NCI-H2107 treated with DMSO at 0.1 percent for 48 hours (cell line): ENCODE data around the gene SH3PXD2B.

Experiments used
- DNase-seq: peaks from one replicate; lab custom pipeline; 2025; ENCODE audit not compliant: unreplicated experiment; lab: John Stamatoyannopoulos, UW

Gene SH3PXD2B

DNA sequence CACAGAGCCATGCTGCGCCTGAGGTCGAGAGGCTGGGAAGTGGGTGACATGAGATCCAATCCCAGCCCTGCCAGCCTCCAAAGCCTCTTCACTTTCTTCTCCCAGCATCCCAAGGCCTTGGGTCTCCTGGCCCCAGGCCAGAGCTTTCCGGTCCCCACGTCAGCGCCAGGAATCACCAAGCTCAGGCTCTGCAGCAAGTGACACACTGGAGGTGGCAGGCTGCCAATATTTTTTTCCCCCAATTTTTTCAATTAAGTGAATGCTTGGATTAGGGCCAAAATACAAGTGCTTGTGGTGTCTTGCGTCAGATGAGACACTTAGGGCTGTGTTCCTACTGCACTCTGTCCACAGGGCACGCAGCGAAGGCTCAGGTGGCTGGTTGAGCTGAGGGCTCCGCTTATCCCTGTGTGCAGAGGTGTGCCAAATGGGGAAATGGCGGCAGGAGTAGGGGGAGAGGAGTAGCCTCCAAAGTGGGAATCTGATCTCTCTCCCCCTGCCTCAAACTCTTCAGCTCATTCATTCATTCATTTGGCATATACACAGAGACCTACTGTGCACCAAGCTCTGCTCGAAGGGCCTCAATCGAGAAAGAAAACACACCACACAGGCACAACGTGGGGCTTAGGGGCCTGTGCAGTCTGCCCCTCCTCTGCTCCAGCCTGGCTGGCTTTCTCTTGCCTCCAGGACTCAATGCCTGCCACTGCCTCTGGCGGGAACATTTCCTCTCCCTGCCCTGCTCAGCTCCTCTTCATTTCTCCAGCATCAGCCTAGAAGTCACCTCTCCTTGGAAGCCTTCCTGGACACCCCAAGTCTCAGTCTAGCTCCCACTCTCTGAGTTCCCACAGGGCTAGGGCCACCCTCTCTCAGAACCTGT lies 16.6 kb downstream of the SH3PXD2B start:
- peak; percentile 75 for DNase-seq

DNA sequence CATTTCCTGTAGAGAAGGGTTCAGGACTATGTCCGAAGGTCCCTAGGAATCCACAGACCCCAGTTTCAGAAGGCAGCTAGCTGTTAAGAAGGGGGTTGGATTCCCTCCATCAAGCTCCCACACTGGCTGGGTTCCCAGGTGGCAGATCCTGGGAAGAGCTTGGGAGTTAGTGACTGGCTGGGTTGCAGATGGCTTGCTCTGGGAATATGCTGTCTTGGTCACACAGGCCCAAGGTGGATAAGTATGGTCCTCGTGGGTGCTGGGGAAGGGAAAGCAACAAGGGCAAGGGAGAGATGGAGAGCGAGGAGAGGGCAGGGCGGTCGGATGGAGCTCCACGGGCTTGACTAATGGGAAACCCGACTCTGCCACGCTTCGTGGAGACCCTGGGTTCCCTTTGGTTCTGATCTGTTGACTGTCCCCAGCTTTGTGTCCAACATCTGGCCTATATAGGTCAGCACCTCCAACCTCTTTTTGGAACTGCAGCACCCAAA lies 17.4 kb downstream of the SH3PXD2B start:
- no peak for DNase-seq

DNA sequence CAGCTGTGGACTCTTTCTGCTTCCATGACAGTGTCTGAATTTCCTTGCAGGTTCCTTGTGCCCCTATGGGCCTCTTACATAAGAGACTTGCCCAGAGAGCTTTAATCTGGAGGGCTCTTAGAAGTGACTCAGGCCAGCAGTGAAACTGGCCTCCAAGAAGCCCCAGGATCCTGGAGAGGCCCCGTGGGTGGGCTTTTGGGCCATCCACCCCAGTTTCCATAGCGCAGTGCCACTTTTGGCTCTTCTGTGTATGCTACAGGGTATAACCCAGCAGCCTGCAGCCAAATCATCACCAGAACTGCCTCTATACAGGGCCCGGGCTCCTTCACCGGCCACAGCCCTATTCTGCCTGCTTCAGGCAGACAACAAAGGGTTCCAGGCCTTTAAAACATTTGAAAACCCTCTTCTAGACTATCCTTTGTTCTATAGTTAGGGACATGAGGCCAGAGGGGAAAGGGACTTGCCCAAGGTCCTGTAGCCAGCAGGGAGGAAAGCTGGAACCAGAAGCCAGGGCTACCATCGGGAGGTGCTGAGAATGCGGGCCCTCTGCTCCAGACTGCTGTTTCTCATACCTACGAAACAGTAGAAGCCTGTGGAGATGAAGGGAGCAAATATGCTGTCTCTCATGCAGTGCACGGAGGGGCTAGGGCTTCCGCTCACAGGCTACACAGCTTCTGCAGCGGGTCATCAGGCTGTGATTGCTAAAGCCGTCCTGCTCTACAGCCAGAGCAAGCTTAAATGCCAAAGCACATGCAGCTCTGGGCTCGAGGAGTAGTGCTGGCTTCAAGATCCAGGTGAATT lies 18.0 kb downstream of the SH3PXD2B start:
- DNase-seq = no peak

- no peak for DNase-seq
Measured at GRCh38 chr5:172435362-172436077, 18.8 kb downstream of the SH3PXD2B start.

DNA sequence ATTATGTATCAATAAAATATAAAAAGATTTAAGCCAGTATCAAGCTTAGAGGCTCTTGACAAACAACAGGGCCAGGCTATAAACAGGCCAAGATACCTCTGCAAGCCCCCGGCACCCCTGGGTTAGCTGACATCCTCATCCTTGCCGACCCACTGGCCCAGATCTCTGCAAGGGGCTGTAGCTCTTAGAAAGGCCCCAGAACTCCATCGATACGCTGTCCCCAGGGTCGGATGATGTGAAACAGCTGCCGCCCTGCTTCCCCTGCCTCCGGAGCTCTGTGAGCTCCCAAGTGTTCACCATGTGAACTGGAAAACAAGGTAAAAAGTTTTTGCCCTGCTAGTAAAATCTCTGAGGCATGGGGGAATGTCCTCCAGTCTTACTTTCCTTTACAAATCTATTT lies 20.1 kb downstream of the SH3PXD2B start:
- no peak for DNase-seq

DNA sequence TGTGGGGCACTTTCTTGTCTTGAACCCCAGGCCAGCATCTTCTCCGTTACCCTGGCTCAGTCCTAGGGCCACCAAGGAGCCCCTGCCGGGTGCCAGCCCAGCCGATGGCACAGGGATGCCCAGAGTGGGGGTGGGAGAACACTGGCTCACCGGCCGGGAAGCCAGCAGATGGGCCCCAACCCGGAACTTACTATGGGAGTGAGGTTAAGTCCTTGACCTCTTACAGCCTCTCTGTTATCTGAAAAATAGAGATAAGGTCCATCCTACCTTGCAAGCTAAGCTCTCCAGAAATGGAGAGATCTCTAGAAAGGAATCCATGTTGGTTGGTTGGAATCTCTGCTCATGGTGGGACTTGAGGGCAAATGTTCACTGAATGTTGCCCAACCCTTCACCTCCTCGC lies 20.8 kb downstream of the SH3PXD2B start:
- no peak for DNase-seq

- DNase-seq = no peak
Measured at GRCh38 chr5:172433071-172433470, 21.3 kb downstream of the SH3PXD2B start.

- DNase-seq = no peak
Measured at GRCh38 chr5:172430354-172430753, 24.0 kb downstream of the SH3PXD2B start.

DNA sequence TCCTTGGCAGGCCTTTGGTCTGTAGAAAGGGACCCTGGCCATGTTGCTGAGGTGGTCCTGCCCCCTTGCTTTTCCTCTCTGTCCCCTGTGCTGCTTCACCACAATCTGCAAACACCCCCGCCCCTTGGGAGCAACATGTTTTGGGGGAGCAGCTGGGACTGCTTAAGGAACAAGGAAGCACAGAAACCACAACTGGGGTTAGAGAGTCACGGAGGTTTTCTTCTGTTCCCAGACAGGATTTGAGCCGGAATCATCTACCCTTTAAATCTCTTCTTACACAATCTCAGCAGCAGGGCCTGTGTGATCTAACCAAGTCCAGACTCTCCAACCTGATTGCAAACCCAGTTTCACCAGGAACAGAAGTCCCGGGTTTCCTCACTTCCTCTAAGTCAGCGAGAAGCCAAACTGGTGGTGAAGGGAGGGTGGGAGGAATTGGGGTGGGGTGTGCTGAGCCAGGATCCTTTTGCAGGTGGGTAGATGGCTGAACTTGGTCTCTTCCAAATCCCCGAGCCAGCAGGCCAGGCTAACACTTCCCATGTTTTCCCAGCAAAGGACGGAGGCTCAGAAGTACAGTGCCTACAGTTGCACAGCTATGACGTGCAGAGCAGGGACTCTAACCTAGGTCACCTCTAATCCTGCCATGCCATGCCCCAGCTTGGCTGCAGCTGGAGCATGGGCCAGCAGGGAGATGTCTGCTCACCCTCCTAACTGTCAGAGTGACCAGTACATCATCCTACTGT lies 25.0 kb downstream of the SH3PXD2B start:
- no peak for DNase-seq

- DNase-seq = no peak
Measured at GRCh38 chr5:172428224-172429166, 25.8 kb downstream of the SH3PXD2B start.

DNA sequence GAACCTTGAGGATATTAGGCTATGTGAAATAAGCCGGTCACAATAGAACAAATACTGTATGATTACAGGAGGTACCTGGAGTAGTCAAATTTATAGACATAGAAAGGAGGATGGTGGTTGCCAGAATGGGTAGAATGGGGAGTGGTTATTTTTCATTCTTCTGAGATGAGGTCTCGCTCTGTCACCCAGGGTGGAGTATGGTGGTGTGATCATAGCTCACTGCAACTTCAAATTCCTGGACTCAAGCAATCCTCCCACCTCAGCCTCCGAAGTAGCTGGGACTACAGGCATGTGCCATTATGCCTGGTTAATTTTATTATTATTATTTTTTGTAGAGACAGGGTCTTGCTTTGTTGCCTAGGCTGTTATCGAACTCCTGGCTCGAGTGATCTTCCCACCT lies 27.1 kb downstream of the SH3PXD2B start:
- no peak for DNase-seq

GRCh38 chr5:172426086-172426485 lies 28.2 kb downstream of the SH3PXD2B start:
- no peak for DNase-seq

DNA sequence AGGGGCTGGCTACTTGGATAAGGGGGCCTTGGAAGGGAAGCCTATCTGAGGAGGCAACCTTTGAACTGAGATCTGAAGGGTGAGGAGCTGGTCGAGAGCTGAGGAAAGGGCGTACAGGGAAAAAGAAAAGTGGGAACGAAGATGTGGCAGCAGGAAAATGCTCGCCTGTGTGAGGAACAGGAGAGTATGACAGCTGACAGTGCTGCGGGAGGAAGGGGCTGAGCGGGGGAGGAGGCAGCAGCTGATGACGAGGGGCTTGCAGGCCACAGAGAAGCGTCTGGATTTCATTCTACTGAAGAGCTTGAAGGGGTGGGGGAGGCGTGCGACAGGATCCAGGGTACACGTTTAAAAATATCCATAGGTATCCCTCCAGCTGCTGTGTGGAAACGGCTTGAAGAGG lies 28.9 kb downstream of the SH3PXD2B start:
- no peak for DNase-seq

- DNase-seq = no peak
Measured at GRCh38 chr5:172424808-172425207, 29.5 kb downstream of the SH3PXD2B start.

- DNase-seq = no peak
Measured at GRCh38 chr5:172424111-172424490, 30.2 kb downstream of the SH3PXD2B start.

GRCh38 chr5:172423379-172424110 lies 30.8 kb downstream of the SH3PXD2B start:
- DNase-seq = no peak

- DNase-seq = no peak
Measured at GRCh38 chr5:172422255-172422654, 32.1 kb downstream of the SH3PXD2B start.

- no peak for DNase-seq
Measured at GRCh38 chr5:172421020-172421419, 33.3 kb downstream of the SH3PXD2B start.
